ENCODE results near the gene MUC3A. TPM values are rescaled to one million over a fixed set of nuclear protein-coding genes. Genes with fewer than 3 reads are reported as not detected.

The MUC3A gene
- total and polyA plus RNA-seq, 2 of the 8 experiments (the other 6 are each of a cell fraction or from before 2014, with no cell fraction given) = 15.4 to 43.9 TPM

GRCh38 chr7:100901921-100902332, 47.4 kb upstream of the MUC3A start (continued):
- TF ChIP-seq JUND (IDR thresholded peaks at IDR 0.05; ENCODE audit: low read length) (no peak), NRF1 (IDR thresholded peaks at IDR 0.05; ENCODE audit: low read depth, low read length) (no peak), JUN (IDR thresholded peaks at IDR 0.05; ENCODE audit: low read depth, low read length) (no peak)

Measured in H1 (cell line).